Medulla oblongata (tissue), 1 donor: Measurements from ENCODE around the gene TMEM176A.

Experiments used
- DNase-seq: peaks from one replicate; pipeline ENCODE4 v3.0.0-alpha.2; 2015; ENCODE audit errors: extremely low spot score

The TMEM176A gene

DNA sequence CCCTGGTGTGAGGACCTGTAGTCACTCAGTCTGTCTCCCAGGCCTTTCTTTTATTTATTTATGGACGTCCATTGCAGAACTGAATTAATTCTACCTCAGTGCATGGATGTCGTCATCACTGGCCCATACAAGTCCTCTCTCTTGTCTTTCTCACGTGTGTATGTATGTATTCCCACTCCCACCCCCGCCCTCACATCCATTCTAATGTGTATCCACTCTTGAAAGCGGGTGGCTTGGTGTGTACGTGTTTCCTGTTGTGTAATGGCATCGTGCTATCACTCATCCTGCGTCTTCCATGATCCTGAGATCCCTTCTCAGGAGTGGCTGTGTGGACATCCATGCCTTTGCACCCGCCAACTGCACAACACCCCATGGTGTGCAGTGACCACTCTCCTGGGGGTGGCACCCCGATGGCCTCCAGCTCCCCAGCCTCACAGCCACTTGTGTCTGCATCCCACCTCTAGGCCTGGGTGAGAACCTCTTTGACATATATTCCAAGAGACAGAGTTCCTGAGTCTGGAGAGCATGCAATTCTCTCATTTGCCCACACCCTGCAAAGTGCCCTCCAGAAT lies 48.7 kb downstream of the TMEM176A start:
- no peak for DNase-seq

DNA sequence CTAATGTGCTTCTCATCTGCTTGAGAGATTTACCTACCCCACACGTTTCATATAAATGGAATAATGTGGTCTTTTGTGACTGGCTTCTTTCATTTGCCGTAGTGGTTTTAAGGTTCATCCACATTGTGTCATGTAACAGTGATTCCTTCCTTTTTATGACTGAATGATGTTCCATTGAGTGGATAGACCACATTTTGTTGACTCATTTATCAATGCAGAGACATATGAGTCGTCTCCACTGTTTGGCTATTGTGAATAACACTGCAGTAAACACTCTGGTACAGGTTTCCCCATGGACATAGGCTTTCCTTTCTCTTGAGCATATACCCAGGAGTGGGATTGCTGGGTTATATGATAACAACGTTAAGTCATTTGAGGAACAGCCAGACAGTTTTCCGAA lies 49.7 kb downstream of the TMEM176A start:
- no peak for DNase-seq

DNA sequence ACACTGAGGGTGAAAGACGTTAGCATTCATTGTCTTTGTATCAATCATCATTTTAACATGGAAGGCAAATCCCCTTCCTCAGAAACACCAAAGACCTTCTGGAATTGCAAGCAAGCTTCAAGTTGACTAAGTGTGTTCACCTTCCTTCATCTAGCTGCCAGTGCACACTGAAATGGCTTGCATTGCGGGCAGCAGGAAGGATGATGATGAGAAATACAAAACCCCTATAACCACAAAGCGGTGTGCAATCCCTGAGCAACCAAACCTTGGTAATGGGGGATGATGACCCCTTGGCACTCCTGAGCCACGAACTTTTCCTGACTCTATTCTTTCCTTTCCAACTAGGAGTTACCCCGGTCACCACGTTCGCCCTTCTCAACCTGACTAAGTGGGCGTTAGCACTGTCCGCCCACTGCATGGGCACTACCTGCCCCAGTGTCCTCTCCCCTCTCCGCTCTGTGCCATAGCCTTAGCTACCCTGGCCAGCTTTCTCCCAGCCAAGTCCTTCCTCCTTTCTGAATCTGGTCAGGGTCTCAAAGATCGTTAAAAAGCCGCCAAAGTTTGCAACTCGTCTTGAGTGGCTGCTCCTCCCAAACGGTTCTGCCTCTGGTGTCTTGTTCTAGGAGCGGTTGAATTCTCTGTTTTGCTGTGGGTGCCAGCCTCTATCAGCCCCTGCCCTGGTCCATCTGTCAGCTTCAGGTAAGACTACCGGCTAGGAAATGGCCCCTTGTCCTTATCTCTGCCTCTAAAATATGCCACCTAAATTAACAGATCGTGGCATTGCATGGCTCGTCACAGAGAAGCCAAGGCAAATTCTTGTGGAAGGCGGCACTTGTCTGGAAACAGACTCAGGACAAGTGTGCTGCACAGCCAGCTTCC lies 51.2 kb downstream of the TMEM176A start:
- no peak for DNase-seq

DNA sequence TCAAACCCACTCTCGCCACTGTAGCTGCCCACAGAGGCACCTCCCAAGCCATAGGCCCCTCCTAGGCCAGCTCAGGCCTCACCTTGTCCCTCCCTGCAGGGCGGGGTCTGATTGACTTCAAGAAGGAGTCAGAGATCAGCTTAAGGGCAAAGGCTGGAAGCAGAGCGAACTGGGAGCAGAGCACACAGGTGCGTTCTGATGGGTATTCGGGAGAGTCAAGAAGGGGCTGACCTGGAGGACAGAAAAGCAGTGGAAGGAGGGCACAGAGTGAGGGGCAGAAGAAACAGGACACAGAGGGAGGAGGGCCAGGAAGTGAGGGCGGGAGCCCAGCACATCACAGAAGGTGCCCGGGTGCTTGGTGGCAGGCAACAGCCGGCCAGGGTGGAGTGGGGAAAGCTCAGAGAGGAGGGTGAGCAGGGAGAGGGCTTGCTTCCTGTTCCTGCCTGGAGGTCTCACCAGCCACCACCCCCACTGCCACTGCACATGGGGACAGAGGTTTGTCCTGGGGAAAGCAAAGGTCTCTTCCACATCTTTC lies 51.9 kb downstream of the TMEM176A start, which contains the start of gene AOC1:
Gene AOC1 (plus strand): TSS at position 147 of the 535 bp plus-strand sequence. CDS start 3,954 bp downstream, outside the sequence.
- no peak for DNase-seq

DNA sequence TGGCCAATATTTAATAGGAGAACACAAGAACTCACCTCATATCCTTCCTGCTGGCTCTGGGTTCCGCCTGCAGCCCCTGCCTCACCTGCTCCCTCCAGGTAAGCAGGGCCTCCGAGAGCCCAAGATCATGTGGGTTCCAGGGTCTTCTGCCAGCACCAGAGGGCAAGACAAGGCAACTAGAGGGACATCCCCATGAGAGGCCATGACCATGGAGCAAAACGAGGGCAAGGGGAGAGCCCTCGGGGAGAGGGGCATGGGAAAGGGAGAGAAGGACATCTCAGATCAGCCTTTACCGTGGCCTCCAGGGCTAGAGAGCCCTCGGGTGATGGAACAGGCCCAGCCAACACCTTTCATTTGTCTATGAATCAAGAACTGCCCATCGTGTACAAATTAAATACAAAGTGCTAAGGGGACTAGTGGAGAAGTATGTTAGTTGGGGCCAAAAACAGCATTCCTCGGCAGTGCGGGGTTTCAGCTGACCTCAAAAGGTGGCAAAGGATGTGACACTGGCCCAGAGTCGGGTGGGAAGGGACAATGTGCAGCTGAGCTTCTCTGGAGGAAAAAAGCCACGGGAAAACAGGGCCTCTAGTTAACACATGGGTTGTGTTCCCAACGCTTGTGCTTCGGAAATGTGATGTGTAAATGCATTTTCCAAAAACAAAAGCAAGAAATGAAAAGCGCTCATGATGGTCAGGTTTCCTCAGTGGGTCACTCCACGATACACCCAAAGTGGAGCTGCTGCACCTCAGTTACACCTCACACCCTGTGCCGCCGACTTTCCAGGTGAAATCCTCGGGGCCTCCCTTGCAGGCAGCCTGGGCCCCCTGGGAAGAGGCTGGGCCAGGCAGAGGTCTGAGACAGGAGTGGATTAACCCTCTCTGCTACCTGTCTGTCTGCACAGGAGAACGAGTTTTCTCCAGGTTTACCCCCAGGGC lies 53.8 kb downstream of the TMEM176A start:
- no peak for DNase-seq
